IMR-90 (cell line): Measurements from ENCODE around the gene SPATA24. TPM values are rescaled to one million over a fixed set of nuclear protein-coding genes. Genes with fewer than 3 reads are reported as not detected.

Experiments
- ATAC-seq: fragments of 200-7000 bp; cut with Tn5 transposase; 2 replicates; pipeline ENCODE4 v1.9.1; 2020; ENCODE audit warnings: low read depth, mild to moderate bottlenecking, moderate library complexity
- BruUV-seq: library from RNA; stranded (reverse); fragments of 400-500 nt; replicated peaks from 2 replicates; lab custom pipeline; 2021; lab: Mats Ljungman, UMichigan
- CTCF ChIA-PET: fragments of 300-600 bp; formaldehyde crosslinking; extraction: SDS; loops from one replicate; lab custom pipeline; 2021; ENCODE audit warnings: antibody characterized with exemption; lab: Yijun Ruan, JAX
- POLR2A ChIA-PET: fragments of 300-600 bp; sonication (Branson Sonifier 250); formaldehyde crosslinking; loops from one replicate; lab custom pipeline; 2022; ENCODE audit warnings: antibody characterized with exemption; ENCODE audit not compliant: unreplicated experiment; lab: Charles Lee
- DNase-seq: peaks from one replicate; pipeline ENCODE4 v3.0.0; 2013
- H2AFZ ChIP-seq: replicated peaks from 2 replicates; pipeline ENCODE3; 2013; ENCODE audit warnings: low read length, mild to moderate bottlenecking; ENCODE audit not compliant: poor library complexity
- H2AK5ac ChIP-seq: 2 replicates; pipeline ENCODE4 v1.6.1; 2013; ENCODE audit warnings: low read depth, low read length, inconsistent platforms
- H2AK9ac ChIP-seq: replicated peaks from 2 replicates; pipeline ENCODE3; 2013; ENCODE audit warnings: mild to moderate bottlenecking, low read depth, low read length, moderate library complexity; ENCODE audit not compliant: poor library complexity
- H2BK120ac ChIP-seq: 2 replicates; pipeline ENCODE4 v1.6.1; 2013; ENCODE audit warnings: low read depth, low read length, inconsistent platforms
- H2BK15ac ChIP-seq: 3 replicates; pipeline ENCODE4 v1.6.1; 2013; ENCODE audit warnings: low read depth, low read length, inconsistent platforms
- H2BK20ac ChIP-seq: 2 replicates; pipeline ENCODE4 v1.6.1; 2013; ENCODE audit warnings: low read depth, mild to moderate bottlenecking, inconsistent platforms, low read length, moderate library complexity
- H2BK5ac ChIP-seq: 2 replicates; pipeline ENCODE4 v1.6.1; 2013; ENCODE audit warnings: mild to moderate bottlenecking, low read depth, low read length, inconsistent platforms; ENCODE audit not compliant: poor library complexity, severe bottlenecking
- H3K14ac ChIP-seq: replicated peaks from 2 replicates; pipeline ENCODE4 v1.6.1; 2013; ENCODE audit warnings: low read depth, low read length, inconsistent platforms
- H3K18ac ChIP-seq: 2 replicates; pipeline ENCODE4 v1.6.1; 2013; ENCODE audit warnings: low read depth, low read length, control low read depth
- H3K23ac ChIP-seq: 2 replicates; pipeline ENCODE4 v1.6.1; 2013; ENCODE audit warnings: low read depth, low read length, inconsistent platforms
- H3K27ac ChIP-seq: 2 replicates; pipeline ENCODE4 v1.5.1; 2013; ENCODE audit warnings: mild to moderate bottlenecking, control low read depth, low read length; ENCODE audit not compliant: insufficient read depth
- H3K27me3 ChIP-seq: 2 replicates; pipeline ENCODE4 v1.6.1; 2013; ENCODE audit warnings: low read length; ENCODE audit not compliant: control insufficient read depth, insufficient read depth
- H3K36me3 ChIP-seq: 2 replicates; pipeline ENCODE4 v1.6.1; 2013; ENCODE audit warnings: low read length, mixed read lengths; ENCODE audit not compliant: control insufficient read depth, insufficient read depth
- H3K4ac ChIP-seq: 2 replicates; pipeline ENCODE4 v1.6.1; 2013; ENCODE audit warnings: low read depth, low read length, inconsistent platforms
- H3K4me1 ChIP-seq: 2 replicates; pipeline ENCODE4 v1.6.1; 2013; ENCODE audit warnings: low read length, mixed read lengths; ENCODE audit not compliant: control insufficient read depth, insufficient read depth
- H3K4me2 ChIP-seq: 2 replicates; pipeline ENCODE4 v1.6.1; 2013; ENCODE audit warnings: low read depth, mild to moderate bottlenecking, control low read depth, low read length, moderate library complexity
- H3K4me3 ChIP-seq: 2 replicates; pipeline ENCODE4 v1.5.1; 2013; ENCODE audit warnings: low read depth, mild to moderate bottlenecking, control low read depth, low read length, moderate library complexity; ENCODE audit not compliant: insufficient read depth
- H3K56ac ChIP-seq: 2 replicates; pipeline ENCODE4 v1.6.1; 2013; ENCODE audit warnings: low read length, inconsistent platforms; ENCODE audit not compliant: insufficient read depth; ENCODE audit errors: extremely low read depth
- H3K79me1 ChIP-seq, 2 experiments: 2 replicates each; pipeline ENCODE4 v1.6.1; 2013; ENCODE audit warnings: low read length in 2 of 2, inconsistent platforms in 1 of 2, low read depth in 1 of 2
- H3K9ac ChIP-seq: 2 replicates; pipeline ENCODE4 v1.6.1; 2013; ENCODE audit warnings: low read depth, low read length, control low read depth
- H3K9me1 ChIP-seq: 2 replicates; pipeline ENCODE4 v1.6.1; 2013; ENCODE audit warnings: low read length, inconsistent platforms; ENCODE audit not compliant: insufficient read depth
- H3K9me3 ChIP-seq: 2 replicates; pipeline ENCODE4 v1.6.1; 2013; ENCODE audit warnings: low read length; ENCODE audit not compliant: control insufficient read depth, insufficient read depth
- H4K20me1 ChIP-seq: 2 replicates; pipeline ENCODE4 v1.6.1; 2013; ENCODE audit warnings: low read length, inconsistent platforms; ENCODE audit not compliant: insufficient read depth
- H4K5ac ChIP-seq: 2 replicates; pipeline ENCODE4 v1.6.1; 2013; ENCODE audit warnings: mild to moderate bottlenecking, low read depth, low read length, control low read depth
- H4K8ac ChIP-seq, 2 experiments: 2 replicates each; pipeline ENCODE4 v1.6.1; 2013; ENCODE audit warnings: low read depth in 2 of 2, low read length in 2 of 2, control low read depth in 1 of 2, inconsistent platforms in 1 of 2
- H4K91ac ChIP-seq: 2 replicates; pipeline ENCODE4 v1.6.1; 2013; ENCODE audit warnings: low read depth, low read length, inconsistent platforms; ENCODE audit not compliant: insufficient read depth
- MAZ ChIP-seq: IDR thresholded peaks from 2 replicates; pipeline ENCODE4 v1.6.1; 2012; ENCODE audit warnings: low read depth, mild to moderate bottlenecking, low read length, improper control_type of control experiment, moderate library complexity, borderline replicate concordance
- MXI1 ChIP-seq: IDR thresholded peaks from 2 replicates; pipeline ENCODE4 v1.6.1; 2012; ENCODE audit warnings: low read depth, mild to moderate bottlenecking, low read length, moderate library complexity, borderline replicate concordance
- RFX5 ChIP-seq: IDR thresholded peaks from 2 replicates; pipeline ENCODE4 v1.8.0; 2012; ENCODE audit warnings: low read depth, mild to moderate bottlenecking, low read length, moderate library complexity
- WGBS, 2 experiments: methylation state at CpG; one replicate each; pipeline versions ENCODE4 v1.1.5 to v1.1.7; 2013; ENCODE audit warnings: missing lambda C conversion rate in 2 of 2; ENCODE audit not compliant: insufficient read length in 1 of 2; ENCODE audit errors: extremely low coverage in 2 of 2; 5-methylcytosine and 5-hydroxymethylcytosine counted together
- dilution Hi-C: fragments of 300-500 bp; cut with HindIII; formaldehyde crosslinking; loops from one replicate; pipeline ENCODE4 v1.14.3; 2018; ENCODE audit warnings: low sequenced_read_pairs; ENCODE audit not compliant: unreplicated experiment
- in situ Hi-C: fragments of 300-500 bp; cut with MboI; formaldehyde crosslinking; loops from 3 replicates; pipeline ENCODE4 v1.14.3; 2019; ENCODE audit warnings: low sequenced_read_pairs, inconsistent platforms, mixed read lengths
- intact Hi-C: fragments of 100-400 bp; cut with micrococcal nuclease; formaldehyde crosslinking; loops from 2 replicates; pipeline ENCODE4 v1.10.0; 2022
- polyA plus RNA-seq, 3 experiments: library from polyadenylated mRNA; depleted of rRNA; stranded (reverse); fragments of >200 nt; gene quantifications; 2 replicates each; pipeline ENCODE4 v1.2.3, GENCODE V29; 2012; ENCODE audit warnings: low replicate concordance in 1 of 3
- total RNA-seq: library from RNA; depleted of rRNA; stranded (reverse); fragments of >200 nt; gene quantifications from 2 replicates; pipeline ENCODE4 v1.2.3, GENCODE V29; 2012

SPATA24 gene
- total and polyA plus RNA-seq, 2 of the 4 experiments (the other 2 are of a cell fraction) = 4.1 to 4.3 TPM

DNA sequence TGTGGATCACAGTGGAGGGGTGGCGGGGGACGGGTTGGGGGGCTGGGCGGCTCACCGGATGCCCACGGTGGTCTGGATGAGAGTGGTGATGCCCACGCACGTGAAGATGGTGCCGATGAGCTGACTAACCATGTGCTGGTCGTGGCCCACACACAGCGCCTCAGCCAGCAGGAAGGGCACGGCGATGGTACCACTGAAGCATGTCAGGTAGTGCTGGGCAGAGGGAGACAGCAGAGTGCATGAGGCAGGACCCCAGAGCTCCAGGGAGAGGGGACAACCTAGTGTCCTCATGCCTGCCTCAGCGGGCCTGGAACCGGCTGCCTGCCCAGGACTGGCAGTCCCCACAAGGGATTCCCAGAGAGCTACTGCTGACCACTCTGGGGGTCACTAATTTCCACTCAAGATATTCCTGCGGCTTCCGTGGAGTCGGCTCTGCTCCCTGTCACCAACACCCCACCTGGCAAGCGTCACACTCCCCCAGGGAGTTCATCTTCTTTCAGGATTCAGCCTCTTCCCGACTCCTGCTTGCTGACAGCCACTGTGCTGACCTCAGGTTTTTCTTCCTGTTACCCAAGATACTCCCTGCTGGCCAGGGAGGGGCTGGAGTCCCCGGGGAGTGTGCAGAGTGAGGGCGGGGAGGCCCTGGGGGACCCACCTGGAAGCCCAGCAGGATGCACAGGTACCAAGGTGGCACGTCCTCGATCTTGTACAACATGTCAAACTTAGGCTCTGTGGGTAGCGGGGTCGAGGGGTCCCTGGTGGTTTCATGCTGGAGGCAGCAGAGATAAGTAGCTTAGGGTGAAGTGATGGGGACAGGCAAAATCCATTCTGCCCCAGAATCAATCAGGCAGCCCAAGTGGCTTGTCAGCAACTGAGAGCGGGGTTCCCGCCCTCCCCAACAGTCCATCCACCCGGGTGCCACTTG is 21.8 kb downstream of the SPATA24 start:
- H3K9ac ChIP-seq = no peak overlapping the region
- in situ Hi-C loops = no loop called here
- dilution Hi-C loops = no loop called here

More for the DNA sequence above, 21.8 kb downstream of the SPATA24 start:
- Histone ChIP-seq H2BK120ac (no peak overlapping the region), H3K36me3 (peaks cover 5% of the 10 kb centered on the region; the same call in 1 of the 2 replicates), H2BK15ac (no peak overlapping the region), H3K9me3 (no peaks in the 10 kb centered on the region), H2BK5ac (no peak overlapping the region), H3K56ac (no peak overlapping the region), H3K27me3 (no peaks in the 10 kb centered on the region), H3K9me1 (no peaks in the 10 kb centered on the region), H3K4me2 (no peak overlapping the region), H2AFZ (no peak overlapping the region), H2AK9ac (no peak overlapping the region), H3K4ac (no peak overlapping the region), H4K8ac (no peak overlapping the region), H4K20me1 (no peaks in the 10 kb centered on the region), H3K4me1 (peaks cover 3% of the 10 kb centered on the region; the same call in 1 of the 2 replicates), H3K18ac (no peak overlapping the region), H3K27ac (no peak overlapping the region), H2BK20ac (no peak overlapping the region), H4K5ac (no peak overlapping the region), H3K79me1 (no peaks in the 10 kb centered on the region), H3K4me3 (no peak overlapping the region), H4K91ac (no peak overlapping the region), H2AK5ac (no peak overlapping the region), H3K14ac (no peak overlapping the region), H3K23ac (no peak overlapping the region)
- 88% methylated on average over 23 of the region's 28 CpGs; no CpG with 5 or more reads in 1 of the 2 experiments for WGBS, 2 experiments
- TF ChIP-seq MXI1 = no peak
- no peak for TF ChIP-seq MAZ
- no peak for TF ChIP-seq RFX5
- ChIA-PET POLR2A (no interaction called here), CTCF (no interaction called here)
- no peak for ATAC-seq
- intact Hi-C loops = no loop called here
- DNase-seq = no peak
- BruUV-seq = no TSS peak
